ENCODE measurements around the gene NUP153. TPM values are rescaled to one million over a fixed set of nuclear protein-coding genes. Genes with fewer than 3 reads are reported as not detected.
A peak's percentile ranks its signal among the peaks of the same experiment; 100 is the strongest.

The NUP153 gene
- total RNA-seq, 1 donor from 2014 or later = 30.7 TPM

- TF ChIP-seq, protein P1, sequence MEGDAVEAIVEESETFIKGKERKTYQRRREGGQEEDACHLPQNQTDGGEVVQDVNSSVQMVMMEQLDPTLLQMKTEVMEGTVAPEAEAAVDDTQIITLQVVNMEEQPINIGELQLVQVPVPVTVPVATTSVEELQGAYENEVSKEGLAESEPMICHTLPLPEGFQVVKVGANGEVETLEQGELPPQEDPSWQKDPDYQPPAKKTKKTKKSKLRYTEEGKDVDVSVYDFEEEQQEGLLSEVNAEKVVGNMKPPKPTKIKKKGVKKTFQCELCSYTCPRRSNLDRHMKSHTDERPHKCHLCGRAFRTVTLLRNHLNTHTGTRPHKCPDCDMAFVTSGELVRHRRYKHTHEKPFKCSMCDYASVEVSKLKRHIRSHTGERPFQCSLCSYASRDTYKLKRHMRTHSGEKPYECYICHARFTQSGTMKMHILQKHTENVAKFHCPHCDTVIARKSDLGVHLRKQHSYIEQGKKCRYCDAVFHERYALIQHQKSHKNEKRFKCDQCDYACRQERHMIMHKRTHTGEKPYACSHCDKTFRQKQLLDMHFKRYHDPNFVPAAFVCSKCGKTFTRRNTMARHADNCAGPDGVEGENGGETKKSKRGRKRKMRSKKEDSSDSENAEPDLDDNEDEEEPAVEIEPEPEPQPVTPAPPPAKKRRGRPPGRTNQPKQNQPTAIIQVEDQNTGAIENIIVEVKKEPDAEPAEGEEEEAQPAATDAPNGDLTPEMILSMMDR (conservative IDR thresholded peaks at IDR 0.05; ENCODE audit: low read depth, low read length) = no peak
- DNase-seq (ENCODE audit: low read depth) = no peak
- no peak overlapping the region for H3K4me3 ChIP-seq (ENCODE audit: low read depth, low read length)
These were observed 14.9 kb upstream of the NUP153 start for GRCh38 chr6:17721671-17722070.

GRCh38 chr6:17719323-17720041 is 12.8 kb upstream of the NUP153 start:
- TF ChIP-seq, protein P1 (conservative IDR thresholded peaks at IDR 0.05; ENCODE audit: low read depth, low read length) = no peak
- no peak overlapping the region for H3K4me3 ChIP-seq (ENCODE audit: low read depth, low read length)
- no peak for DNase-seq (ENCODE audit: low read depth)

DNA sequence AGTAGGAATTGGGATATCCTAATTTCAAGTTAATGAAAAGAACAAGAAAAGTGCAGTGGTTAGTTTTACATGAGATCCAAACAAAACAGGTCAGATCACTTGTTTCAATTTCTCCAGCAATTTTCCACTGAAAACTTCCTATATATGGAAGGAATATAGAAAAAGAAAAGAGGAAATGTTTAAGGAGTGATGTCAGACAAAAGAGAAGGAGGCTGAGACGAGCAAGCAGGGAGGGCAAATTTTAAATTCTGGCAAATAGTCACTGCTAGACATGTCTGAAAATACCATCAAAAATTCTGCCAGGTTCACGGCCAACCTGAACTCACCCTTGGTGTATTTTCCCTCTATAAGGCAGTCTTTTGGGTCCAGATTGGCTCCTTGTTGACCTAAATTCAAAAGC is 9.5 kb upstream of the NUP153 start:
- TF ChIP-seq, protein P1 (conservative IDR thresholded peaks at IDR 0.05; ENCODE audit: low read depth, low read length) = no peak
- no peak overlapping the region for H3K4me3 ChIP-seq (ENCODE audit: low read depth, low read length)
- DNase-seq (ENCODE audit: low read depth) = no peak

DNA sequence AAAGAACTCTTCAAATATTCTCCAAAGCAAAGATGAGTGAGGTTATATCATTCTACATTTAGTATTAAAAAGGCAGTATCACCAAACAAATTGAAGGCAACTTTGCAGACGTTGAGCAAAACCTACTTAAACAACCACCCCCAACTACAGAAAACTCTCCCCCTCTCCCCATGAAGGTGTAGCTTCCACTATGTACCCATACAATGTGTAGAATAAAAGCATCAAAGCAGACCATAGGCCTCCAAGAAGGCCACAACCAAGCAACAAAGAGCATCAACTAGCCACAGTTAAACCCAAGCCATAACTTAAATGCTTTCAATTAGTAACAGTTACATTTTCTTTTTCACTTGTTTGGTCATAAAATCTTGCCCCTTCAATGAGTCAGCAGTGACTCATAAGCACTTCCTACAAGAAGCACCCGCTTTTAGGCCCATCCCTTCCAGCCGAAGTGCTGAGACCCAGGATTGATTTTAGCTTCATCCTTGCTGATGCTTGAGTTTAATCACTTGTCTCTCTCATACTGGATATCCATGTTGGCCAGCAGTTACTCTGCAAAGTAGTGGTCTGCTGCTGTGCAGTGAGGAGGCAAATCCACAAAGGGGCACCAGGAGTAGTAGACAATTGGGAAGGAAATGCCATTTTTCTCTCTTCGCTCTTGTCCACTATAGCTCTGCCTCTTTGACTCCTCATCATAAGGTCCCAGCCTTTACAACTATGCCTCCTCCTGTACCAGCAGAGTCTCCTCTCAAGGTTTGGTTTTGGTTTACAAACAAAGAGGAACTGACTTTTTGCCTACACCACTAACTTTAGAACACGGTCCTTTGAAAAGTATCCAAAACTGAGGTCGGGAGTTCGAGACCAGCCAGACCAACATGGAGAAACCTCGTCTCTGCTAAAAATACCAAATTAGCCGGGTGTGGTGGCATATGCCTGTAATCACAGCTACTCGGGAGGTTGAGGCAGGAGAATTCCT is 8.4 kb upstream of the NUP153 start:
- H3K4me3 ChIP-seq (ENCODE audit: low read depth, low read length) = no peak overlapping the region
- TF ChIP-seq, protein P1 (conservative IDR thresholded peaks at IDR 0.05; ENCODE audit: low read depth, low read length) = no peak
- DNase-seq (ENCODE audit: low read depth) = peak; percentile 56

- no peak overlapping the region for H3K4me3 ChIP-seq (ENCODE audit: low read depth, low read length)
- DNase-seq (ENCODE audit: low read depth) = no peak
- TF ChIP-seq, protein P1 (conservative IDR thresholded peaks at IDR 0.05; ENCODE audit: low read depth, low read length) = no peak
These were observed 7.5 kb upstream of the NUP153 start for GRCh38 chr6:17714177-17714576.

- no peak overlapping the region for H3K4me3 ChIP-seq (ENCODE audit: low read depth, low read length)
- TF ChIP-seq, protein P1 (conservative IDR thresholded peaks at IDR 0.05; ENCODE audit: low read depth, low read length) = no peak
- no peak for DNase-seq (ENCODE audit: low read depth)
These were observed 5.9 kb upstream of the NUP153 start for GRCh38 chr6:17712576-17712975.
